K562 (cell line): ENCODE measurements around the gene CD101. TPM values are rescaled to one million over a fixed set of nuclear protein-coding genes. Genes with fewer than 3 reads are reported as not detected.

Experiments
- ATAC-seq: fragments of 200-7000 bp; cut with Tn5 transposase; 3 replicates; pipeline ENCODE4 v1.9.1; 2020; ENCODE audit warnings: moderate library complexity
- BruUV-seq: library from RNA; stranded (reverse); fragments of 400-500 nt; replicated peaks from 2 replicates; lab custom pipeline; 2021; lab: Mats Ljungman, UMichigan
- CTCF ChIA-PET: fragments of 300-600 bp; formaldehyde crosslinking; extraction: SDS; loops from one replicate; lab custom pipeline; 2021; ENCODE audit warnings: low intra/inter-chr PET ratio; lab: Yijun Ruan, JAX
- POLR2A ChIA-PET: fragments of 300-600, 350-650 bp; sonication (Branson Sonifier 250); formaldehyde crosslinking; extraction: SDS; loops from one replicate; lab custom pipeline; 2021; ENCODE audit warnings: antibody characterized with exemption, inconsistent platforms; lab: Yijun Ruan, JAX
- DNase-seq, 4 experiments: peaks; one replicate each; pipeline versions ENCODE4 v3.0.0 to v3.0.0-alpha.2; 2011 to 2018; ENCODE audit warnings: low spot score in 3 of 4, mixed read lengths in 3 of 4; ENCODE audit errors: extremely low read depth in 1 of 4
- FAIRE-seq: peaks from 2 replicates; lab custom pipeline; 2011; peaks lifted over from hg19 to GRCh38; lab: Jason Lieb, UNC
- H2AFZ ChIP-seq: 2 replicates; pipeline ENCODE4 v1.6.0; 2011; ENCODE audit warnings: low read depth, low read length, control low read depth, inconsistent platforms
- H3K27ac ChIP-seq: fragments of 200-600 bp; 3 replicates; pipeline ENCODE4 v1.8.0; 2011; ENCODE audit warnings: low read depth, mild to moderate bottlenecking, control low read depth, inconsistent platforms, low read length, moderate library complexity, mixed read lengths; ENCODE audit errors: extremely low read depth
- H3K27me3 ChIP-seq, 2 experiments: fragments of 300-600 bp in 1 of 2; 2 replicates in 1 of 2; 3 replicates in 1 of 2; pipeline versions ENCODE4 v1.6.0 to v1.8.0; 2011; ENCODE audit warnings: inconsistent platforms in 2 of 2, low read length in 2 of 2, mild to moderate bottlenecking in 1 of 2, mixed read lengths in 1 of 2, moderate library complexity in 1 of 2; ENCODE audit not compliant: control insufficient read depth in 2 of 2, insufficient read depth in 2 of 2
- H3K36me3 ChIP-seq: fragments of 300-600 bp; 3 replicates; pipeline ENCODE4 v1.8.0; 2011; ENCODE audit warnings: mild to moderate bottlenecking, low read length, inconsistent platforms; ENCODE audit not compliant: control insufficient read depth, insufficient read depth
- H3K4me1 ChIP-seq, 2 experiments: fragments of 200-600 bp in 1 of 2; replicated peaks in 1 of 2; 2 replicates in 1 of 2; 3 replicates in 1 of 2; pipeline versions ENCODE4 v1.5.1 to v1.8.0; 2011; ENCODE audit warnings: inconsistent platforms in 2 of 2, low read length in 2 of 2, mild to moderate bottlenecking in 1 of 2, mixed read lengths in 1 of 2, moderate library complexity in 1 of 2; ENCODE audit not compliant: control insufficient read depth in 2 of 2, insufficient read depth in 2 of 2
- H3K4me2 ChIP-seq: 2 replicates; pipeline ENCODE4 v1.6.1; 2011; ENCODE audit warnings: low read length, control low read depth, inconsistent platforms, mixed read lengths; ENCODE audit not compliant: insufficient read depth
- H3K4me3 ChIP-seq: fragments of 200-600 bp; sonication (generic), shearing (Covaris generic); 2 replicates; pipeline ENCODE4 v1.5.1; 2016; ENCODE audit warnings: control low read depth, inconsistent platforms
- H3K79me2 ChIP-seq: fragments of 200-600 bp; 3 replicates; pipeline ENCODE4 v1.8.0; 2011; ENCODE audit warnings: low read length, inconsistent platforms; ENCODE audit not compliant: control insufficient read depth, insufficient read depth
- H3K9ac ChIP-seq, 2 experiments: 2 replicates each; pipeline versions ENCODE4 v1.6.0 to v1.6.1; 2011; ENCODE audit warnings: low read depth in 2 of 2, low read length in 2 of 2, control low read depth in 1 of 2, inconsistent platforms in 1 of 2, mild to moderate bottlenecking in 1 of 2, mixed read lengths in 1 of 2; ENCODE audit not compliant: insufficient read depth in 1 of 2
- H3K9me1 ChIP-seq: one replicate; pipeline ENCODE4 v1.6.0; 2011; ENCODE audit warnings: inconsistent platforms, mild to moderate bottlenecking, low read length, moderate library complexity; ENCODE audit not compliant: control insufficient read depth, insufficient read depth
- H3K9me3 ChIP-seq: replicated peaks from 2 replicates; pipeline ENCODE4 v1.5.1; 2011; ENCODE audit warnings: low read depth, low read length, inconsistent platforms; ENCODE audit not compliant: control insufficient read depth, insufficient read depth
- H4K20me1 ChIP-seq: replicated peaks from 2 replicates; pipeline ENCODE4 v1.6.1; 2011; ENCODE audit warnings: low read length, inconsistent platforms, mixed read lengths; ENCODE audit not compliant: control insufficient read depth, insufficient read depth
- BRD4 ChIP-seq: fragments of 200-600 bp; sonication (generic); IDR thresholded peaks from 2 replicates; pipeline ENCODE4 v1.6.1; 2017; ENCODE audit warnings: inconsistent platforms
- CBFA2T2 ChIP-seq: fragments of 450-650 bp; conservative IDR thresholded peaks from 2 replicates; pipeline ENCODE4 v1.6.1; 2017; ENCODE audit warnings: mild to moderate bottlenecking
- CEBPG ChIP-seq, 3 experiments: fragments of 200-800 bp in 1 of 3; sonication (Bioruptor generic) in 1 of 3; sonication (generic) in 1 of 3; formaldehyde crosslinking in 1 of 3; IDR thresholded peaks in 2 of 3; conservative IDR thresholded peaks in 1 of 3; 2 replicates each; pipeline versions ENCODE4 v1.6.1 to v1.8.0; 2016 to 2022; ENCODE audit warnings: missing compliant biosample characterization in 2 of 3, missing genetic modification characterization in 2 of 3, mild to moderate bottlenecking in 1 of 3, missing genetic modification reagents in 1 of 3
- CHD2 ChIP-seq: IDR thresholded peaks from 2 replicates; pipeline ENCODE4 v1.6.1; 2011; ENCODE audit warnings: low read depth, low read length
- DACH1 ChIP-seq: fragments of 450-650 bp; IDR thresholded peaks from 2 replicates; pipeline ENCODE4 v1.6.1; 2018; ENCODE audit not compliant: partially characterized antibody
- ESRRB ChIP-seq: fragments of 250-450 bp; sonication (Bioruptor Pico); IDR thresholded peaks from 2 replicates; pipeline ENCODE4 v1.5.0; 2020; ENCODE audit warnings: mild to moderate bottlenecking, moderate library complexity, borderline replicate concordance
- FOXA3 ChIP-seq, 2 experiments: fragments of 450-650 bp in 1 of 2; sonication (generic) in 1 of 2; formaldehyde crosslinking; IDR thresholded peaks in 1 of 2; conservative IDR thresholded peaks in 1 of 2; 2 replicates each; pipeline versions ENCODE4 v1.4.0 to v1.8.0; 2020 to 2022; ENCODE audit warnings: mild to moderate bottlenecking in 2 of 2, missing genetic modification reagents in 1 of 2
- HDAC2 ChIP-seq: fragments of 450-650 bp; IDR thresholded peaks from 2 replicates; pipeline ENCODE4 v1.6.1; 2016; ENCODE audit warnings: mild to moderate bottlenecking
- MTA2 ChIP-seq: fragments of 450-650 bp; IDR thresholded peaks from 2 replicates; pipeline ENCODE4 v1.6.1; 2016; ENCODE audit warnings: low read depth
- PCBP1 ChIP-seq: fragments of 200-400 bp; formaldehyde crosslinking; IDR thresholded peaks from 2 replicates; pipeline ENCODE4 v1.6.1; 2018; ENCODE audit warnings: mild to moderate bottlenecking, low read depth, low read length; ENCODE audit not compliant: poor library complexity, severe bottlenecking
- PURB ChIP-seq: sonication (generic); formaldehyde crosslinking; IDR thresholded peaks from 2 replicates; pipeline ENCODE4 v1.9.0; 2021; ENCODE audit warnings: low read depth, mild to moderate bottlenecking, missing genetic modification reagents
- RAD51 ChIP-seq: fragments of 450-650 bp; IDR thresholded peaks from 2 replicates; pipeline ENCODE4 v1.7.1; 2016; ENCODE audit warnings: low read depth, mild to moderate bottlenecking, borderline replicate concordance
- RCOR1 ChIP-seq, 2 experiments: IDR thresholded peaks; 2 replicates each; pipeline ENCODE4 v1.6.1; 2012; ENCODE audit warnings: low read depth in 2 of 2, low read length in 2 of 2, borderline replicate concordance in 1 of 2, improper control_type of control experiment in 1 of 2
- SREBF2 ChIP-seq: sonication (generic); formaldehyde crosslinking; IDR thresholded peaks from 2 replicates; pipeline ENCODE4 v1.4.0; 2020; ENCODE audit warnings: mild to moderate bottlenecking, missing genetic modification reagents
- WHSC1 ChIP-seq: IDR thresholded peaks from one replicate; pipeline ENCODE4 v1.6.1; 2012; ENCODE audit warnings: low read length, control low read depth, inconsistent platforms
- ZC3H11A ChIP-seq: IDR thresholded peaks from 2 replicates; pipeline ENCODE4 v1.6.1; 2012; ENCODE audit warnings: low read depth, low read length, improper control_type of control experiment
- ZNF165 ChIP-seq: fragments of 250-450 bp; sonication (Bioruptor Pico); IDR thresholded peaks from 2 replicates; pipeline ENCODE4 v1.4.0; 2020; ENCODE audit warnings: borderline replicate concordance
- WGBS: fragments of 100-300 bp; shearing (Covaris generic); methylation state at CpG from one replicate; pipeline ENCODE4 v1.1.6; 2016; ENCODE audit warnings: low coverage, mixed read lengths; ENCODE audit not compliant: insufficient coverage; ENCODE audit errors: missing lambda C conversion rate; 5-methylcytosine and 5-hydroxymethylcytosine counted together
- in situ Hi-C: fragments of 300-500 bp; cut with MboI; formaldehyde crosslinking; loops from 4 replicates; pipeline ENCODE4 v1.15.0; 2018; ENCODE audit warnings: inconsistent platforms, mixed read lengths
- intact Hi-C: fragments of 100-400 bp; cut with micrococcal nuclease; formaldehyde crosslinking; loops from 2 replicates; pipeline ENCODE4 v1.14.2; 2022
- polyA plus RNA-seq, 8 experiments: library from polyadenylated mRNA; depleted of rRNA in 4 of 8; stranded (reverse) in 5 of 8; unstranded in 3 of 8; fragments of >200 nt; fragmentation: Nextera tagmentation in 2 of 8; fragmentation: Illumina TruSeq in 1 of 8; extraction: Ambion mirVana in 2 of 8; extraction: Trizol in 1 of 8; gene quantifications; 2 replicates each; pipeline versions ENCODE4 v1.2.1 to v1.2.3, GENCODE V29; 2011 to 2014; ENCODE audit warnings: inconsistent platforms in 1 of 8, missing spikeins in 1 of 8
- total RNA-seq, 7 experiments: library from RNA; depleted of rRNA in 6 of 7; stranded (reverse); fragments of >200 nt in 6 of 7; fragmentation: Illumina TruSeq in 2 of 7; extraction: Trizol in 2 of 7; gene quantifications; 2 replicates each; pipeline versions ENCODE4 v1.2.1 to v1.2.3, GENCODE V29; 2011 to 2021; ENCODE audit warnings: low replicate concordance in 1 of 7
- TF ChIP-seq, protein P1 (sequence below): fragments of 250-450 bp; sonication (Bioruptor Pico); IDR thresholded peaks from 2 replicates; pipeline ENCODE4 v1.8.0; 2021; ENCODE audit warnings: mild to moderate bottlenecking, moderate library complexity
- TF ChIP-seq, protein P2 (sequence below): fragments of 250-450 bp; sonication (Bioruptor Pico); IDR thresholded peaks from 2 replicates; pipeline ENCODE4 v1.6.1; 2021; ENCODE audit warnings: mild to moderate bottlenecking
- TF ChIP-seq, protein P3 (sequence below), 3 experiments: IDR thresholded peaks in 2 of 3; conservative IDR thresholded peaks in 1 of 3; 2 replicates each; pipeline ENCODE4 v1.5.1; 2011 to 2012; ENCODE audit warnings: low read length in 3 of 3, mild to moderate bottlenecking in 3 of 3, control low read depth in 2 of 3, improper control_type of control experiment in 1 of 3, inconsistent platforms in 1 of 3, low read depth in 1 of 3, mixed read lengths in 1 of 3, moderate library complexity in 1 of 3; ENCODE audit not compliant: insufficient read depth in 2 of 3

CD101 gene
- total and polyA plus RNA-seq, 9 of the 15 experiments (the other 6 are each of a cell fraction or from before 2014, with no cell fraction given) = 0.04 to 1.1 (median 0.20) TPM

DNA sequence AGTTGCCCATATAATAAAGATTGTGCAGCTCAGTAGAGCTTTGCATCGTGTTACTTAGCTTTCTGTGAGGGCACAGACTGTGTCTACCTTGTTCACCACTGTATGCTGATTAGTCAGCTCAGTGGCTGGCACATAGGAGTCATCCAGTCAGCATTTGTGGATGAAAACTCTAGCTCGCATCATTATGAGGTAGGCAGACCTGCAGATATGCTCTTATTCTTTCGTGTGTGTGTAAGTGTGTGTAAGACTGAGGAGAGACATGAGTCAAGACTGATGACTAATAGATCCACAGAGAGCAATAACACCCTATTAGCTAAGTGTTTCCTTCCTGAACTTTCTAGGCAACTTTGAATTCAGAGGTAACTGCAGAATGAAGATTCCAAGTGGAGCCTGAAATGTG lies 75.7 kb downstream of the CD101 start:
- Histone ChIP-seq H3K9me1 (no peaks in the 10 kb centered on the region), H3K4me3 (no peak overlapping the region), H4K20me1 (no peaks in the 10 kb centered on the region), H3K27ac (no peak overlapping the region), H3K9me3 (no peaks in the 10 kb centered on the region), H3K36me3 (peaks cover 92% of the 10 kb centered on the region), H2AFZ (no peak overlapping the region), H3K4me2 (no peak overlapping the region), H3K9ac (no peak overlapping the region), H3K27me3 (no peaks in the 10 kb centered on the region), H3K79me2 (no peaks in the 10 kb centered on the region), H3K4me1 (no peaks in the 10 kb centered on the region)
- ATAC-seq = no peak
- no peak for DNase-seq
- CTCF ChIA-PET = no interaction called here
- BruUV-seq = no TSS peak
- in situ Hi-C loops = loop anchor here (5.0 kb wide), 1 partner anchor 210 kb away; no protein-coding TSS in a partner anchor
- intact Hi-C loops = no loop called here
- POLR2A ChIA-PET = interaction anchor here (0.9 to 1.3 kb wide), 2 partner anchors 9 to 17 kb away, joined by 3 read pairs; partner anchors contain the start of gene TTF2
- WGBS = 51% methylated on average over 3 of the region's 3 CpGs
- FAIRE-seq = no peak
- TF ChIP-seq SREBF2 = no peak
- TF ChIP-seq WHSC1 = no peak
- TF ChIP-seq DACH1 = no peak
- no peak for TF ChIP-seq FOXA3 (CRISPR knock-in tag; conservative IDR thresholded peaks at IDR 0.05 in 1 of 2, IDR thresholded peaks at IDR 0.05 in 1 of 2)
- TF ChIP-seq, protein P1, sequence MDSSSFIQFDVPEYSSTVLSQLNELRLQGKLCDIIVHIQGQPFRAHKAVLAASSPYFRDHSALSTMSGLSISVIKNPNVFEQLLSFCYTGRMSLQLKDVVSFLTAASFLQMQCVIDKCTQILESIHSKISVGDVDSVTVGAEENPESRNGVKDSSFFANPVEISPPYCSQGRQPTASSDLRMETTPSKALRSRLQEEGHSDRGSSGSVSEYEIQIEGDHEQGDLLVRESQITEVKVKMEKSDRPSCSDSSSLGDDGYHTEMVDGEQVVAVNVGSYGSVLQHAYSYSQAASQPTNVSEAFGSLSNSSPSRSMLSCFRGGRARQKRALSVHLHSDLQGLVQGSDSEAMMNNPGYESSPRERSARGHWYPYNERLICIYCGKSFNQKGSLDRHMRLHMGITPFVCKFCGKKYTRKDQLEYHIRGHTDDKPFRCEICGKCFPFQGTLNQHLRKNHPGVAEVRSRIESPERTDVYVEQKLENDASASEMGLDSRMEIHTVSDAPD (CRISPR knock-in tag) = no peak
- TF ChIP-seq CHD2 = no peak
- TF ChIP-seq, protein P2, sequence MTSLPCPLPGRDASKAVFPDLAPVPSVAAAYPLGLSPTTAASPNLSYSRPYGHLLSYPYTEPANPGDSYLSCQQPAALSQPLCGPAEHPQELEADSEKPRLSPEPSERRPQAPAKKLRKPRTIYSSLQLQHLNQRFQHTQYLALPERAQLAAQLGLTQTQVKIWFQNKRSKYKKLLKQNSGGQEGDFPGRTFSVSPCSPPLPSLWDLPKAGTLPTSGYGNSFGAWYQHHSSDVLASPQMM (CRISPR knock-in tag) = no peak
- TF ChIP-seq ZC3H11A = no peak
- no peak for TF ChIP-seq RAD51
- TF ChIP-seq BRD4 = no peak
- no peak for TF ChIP-seq RCOR1 (IDR thresholded peaks at IDR 0.05; ENCODE audit: borderline replicate concordance in 1 of 2, low read depth in 2 of 2, low read length in 2 of 2)
- no peak for TF ChIP-seq CBFA2T2
- no peak for TF ChIP-seq PCBP1
- TF ChIP-seq PURB = no peak
- no peak for TF ChIP-seq HDAC2
- TF ChIP-seq ZNF165 (CRISPR knock-in tag) = no peak
- no peak for TF ChIP-seq CEBPG (CRISPR knock-in tag; IDR thresholded peaks at IDR 0.05)
- TF ChIP-seq CEBPG (tag; conservative IDR thresholded peaks at IDR 0.05 in 1 of 2, IDR thresholded peaks at IDR 0.05 in 1 of 2) = peak in 1 of 2 experiments; percentile 49; a peak in 1 of 4 replicates
- TF ChIP-seq ESRRB (CRISPR knock-in tag) = no peak
- TF ChIP-seq, protein P3, sequence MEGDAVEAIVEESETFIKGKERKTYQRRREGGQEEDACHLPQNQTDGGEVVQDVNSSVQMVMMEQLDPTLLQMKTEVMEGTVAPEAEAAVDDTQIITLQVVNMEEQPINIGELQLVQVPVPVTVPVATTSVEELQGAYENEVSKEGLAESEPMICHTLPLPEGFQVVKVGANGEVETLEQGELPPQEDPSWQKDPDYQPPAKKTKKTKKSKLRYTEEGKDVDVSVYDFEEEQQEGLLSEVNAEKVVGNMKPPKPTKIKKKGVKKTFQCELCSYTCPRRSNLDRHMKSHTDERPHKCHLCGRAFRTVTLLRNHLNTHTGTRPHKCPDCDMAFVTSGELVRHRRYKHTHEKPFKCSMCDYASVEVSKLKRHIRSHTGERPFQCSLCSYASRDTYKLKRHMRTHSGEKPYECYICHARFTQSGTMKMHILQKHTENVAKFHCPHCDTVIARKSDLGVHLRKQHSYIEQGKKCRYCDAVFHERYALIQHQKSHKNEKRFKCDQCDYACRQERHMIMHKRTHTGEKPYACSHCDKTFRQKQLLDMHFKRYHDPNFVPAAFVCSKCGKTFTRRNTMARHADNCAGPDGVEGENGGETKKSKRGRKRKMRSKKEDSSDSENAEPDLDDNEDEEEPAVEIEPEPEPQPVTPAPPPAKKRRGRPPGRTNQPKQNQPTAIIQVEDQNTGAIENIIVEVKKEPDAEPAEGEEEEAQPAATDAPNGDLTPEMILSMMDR (IDR thresholded peaks at IDR 0.05 in 2 of 3, conservative IDR thresholded peaks at IDR 0.05 in 1 of 3; ENCODE audit: insufficient read depth in 2 of 3, low read depth in 1 of 3, low read length in 3 of 3) = no peak
- TF ChIP-seq MTA2 = no peak
